Measurements from ENCODE around the gene GFRA1. TPM values are rescaled to one million over a fixed set of nuclear protein-coding genes. Genes with fewer than 3 reads are reported as not detected.

The GFRA1 gene
- polyA plus RNA-seq, 1 of the 3 experiments (the other 2 are of a cell fraction) = 1.6 TPM

GRCh38 chr10:116184512-116184794, 88.6 kb downstream of the GFRA1 start:
- no peaks in the 10 kb centered on the region for H3K27me3 ChIP-seq (ENCODE audit: insufficient read depth)
- DNase-seq = no peak
- H3K9me3 ChIP-seq = no peaks in the 10 kb centered on the region
- H4K20me1 ChIP-seq (ENCODE audit: insufficient read depth) = no peaks in the 10 kb centered on the region
- WGBS (ENCODE audit: low lambda C conversion rate) = 33% methylated on average over 3 of the region's 3 CpGs
- H3K79me2 ChIP-seq (ENCODE audit: insufficient read depth) = no peaks in the 10 kb centered on the region
- ChIA-PET CTCF (interaction anchor here (0.7 to 1.5 kb wide), 4 partner anchors 10 to 797 kb away, joined by 3 to 5 read pairs (median 4); no protein-coding TSS in a partner anchor), POLR2A (no interaction called here)
- H3K9me2 ChIP-seq = no peaks in the 10 kb centered on the region
- H3K36me3 ChIP-seq (replicated peaks in 1 of 2; ENCODE audit: control insufficient read depth in 1 of 2, insufficient read depth in 2 of 2, low read length in 1 of 2) = no peaks in the 10 kb centered on the region
- no peak overlapping the region for H2AFZ ChIP-seq (ENCODE audit: low read depth)
- H3K4me3 ChIP-seq (ENCODE audit: low read depth in 2 of 2, low read length in 1 of 2) = no peak overlapping the region
- peaks cover 0 to 7% of the 10 kb centered on the region in 2 experiments; a peak in 1 of 4 replicates for H3K4me1 ChIP-seq (ENCODE audit: control insufficient read depth in 1 of 2, insufficient read depth in 2 of 2, low read depth in 1 of 2, low read length in 1 of 2)
- no peak overlapping the region for H3K4me2 ChIP-seq
- no peak for TF ChIP-seq RFX5 (IDR thresholded peaks at IDR 0.05; ENCODE audit: low read length)
- no peak for TF ChIP-seq JUND (IDR thresholded peaks at IDR 0.05)
- TF ChIP-seq FOSL2 (IDR thresholded peaks at IDR 0.05; ENCODE audit: borderline replicate concordance, low read depth) = no peak
- TF ChIP-seq RCOR1 (IDR thresholded peaks at IDR 0.05; ENCODE audit: low read length) = no peak
- no peak for TF ChIP-seq FOXM1 (IDR thresholded peaks at IDR 0.05; ENCODE audit: low read depth)
- TF ChIP-seq GABPA (IDR thresholded peaks at IDR 0.05; ENCODE audit: low read depth) = no peak
- no peak for TF ChIP-seq EZH2phosphoT487 (IDR thresholded peaks at IDR 0.05; ENCODE audit: borderline replicate concordance, low read depth)
- no peak for TF ChIP-seq TEAD4 (IDR thresholded peaks at IDR 0.05; ENCODE audit: borderline replicate concordance, insufficient read depth)
- no peak for TF ChIP-seq PBX3 (IDR thresholded peaks at IDR 0.05)
- TF ChIP-seq USF2 (IDR thresholded peaks at IDR 0.05; ENCODE audit: borderline replicate concordance, low read depth, low read length) = no peak
- no peak for TF ChIP-seq SIN3A (IDR thresholded peaks at IDR 0.05; ENCODE audit: borderline replicate concordance, low read depth, low read length)
- TF ChIP-seq REST (IDR thresholded peaks at IDR 0.05; ENCODE audit: low read depth, low read length) = no peak
- no peak for TF ChIP-seq RAD21 (IDR thresholded peaks at IDR 0.05; ENCODE audit: low read length)
- TF ChIP-seq, protein P1, sequence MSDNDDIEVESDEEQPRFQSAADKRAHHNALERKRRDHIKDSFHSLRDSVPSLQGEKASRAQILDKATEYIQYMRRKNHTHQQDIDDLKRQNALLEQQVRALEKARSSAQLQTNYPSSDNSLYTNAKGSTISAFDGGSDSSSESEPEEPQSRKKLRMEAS (IDR thresholded peaks at IDR 0.05; ENCODE audit: low read depth) = no peak
- no peak for TF ChIP-seq MEF2A (IDR thresholded peaks at IDR 0.05; ENCODE audit: borderline replicate concordance, low read depth)
- no peak overlapping the region for H3K9ac ChIP-seq
- no peak overlapping the region for H3K27ac ChIP-seq (ENCODE audit: low read depth in 2 of 2, low read length in 1 of 2)
- H3F3A ChIP-seq (replicated peaks; ENCODE audit: insufficient read depth) = no peaks in the 10 kb centered on the region

All from SK-N-SH (cell line).